Globus pallidus (tissue), 1 donor: ENCODE data around the gene THADA.
"Not testable (repeated sequence)": the region's sequence is repeated elsewhere in the genome, so short reads cannot be mapped to it uniquely, and the experiment has no call there.

Source experiments
- DNase-seq: peaks from one replicate; pipeline ENCODE4 v3.0.0-alpha.2; 2015; ENCODE audit warnings: low spot score

Gene THADA

GRCh38 chr2:43605079-43605655, 9.3 kb upstream of the THADA start:
- peak; percentile 24 for DNase-seq

DNA sequence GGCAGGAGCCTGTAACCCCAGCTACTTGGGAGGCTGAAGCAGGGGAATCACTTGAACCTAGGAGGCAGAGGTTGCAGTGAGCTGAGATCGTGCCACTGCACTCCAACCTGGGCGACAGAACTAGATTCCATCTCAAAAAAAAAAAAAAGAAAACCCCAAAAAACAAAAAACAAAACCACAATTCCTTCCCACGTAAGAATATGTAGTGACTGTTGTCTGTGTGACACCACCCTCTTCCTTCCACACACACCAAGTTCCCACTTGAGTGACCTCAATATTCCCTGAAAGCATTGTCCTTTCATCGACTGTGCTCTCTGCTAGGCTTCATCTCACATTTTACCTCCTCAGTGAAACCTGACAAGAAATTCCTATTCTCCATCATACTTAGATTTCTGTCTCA, 8.8 kb upstream of the THADA start:
- DNase-seq = no peak

- DNase-seq = not testable (repeated sequence)
Observed at GRCh38 chr2:43600596-43600995, 4.8 kb upstream of the THADA start.

- DNase-seq = no peak
Observed at GRCh38 chr2:43594875-43595274, 963 bp downstream of the THADA start.

DNA sequence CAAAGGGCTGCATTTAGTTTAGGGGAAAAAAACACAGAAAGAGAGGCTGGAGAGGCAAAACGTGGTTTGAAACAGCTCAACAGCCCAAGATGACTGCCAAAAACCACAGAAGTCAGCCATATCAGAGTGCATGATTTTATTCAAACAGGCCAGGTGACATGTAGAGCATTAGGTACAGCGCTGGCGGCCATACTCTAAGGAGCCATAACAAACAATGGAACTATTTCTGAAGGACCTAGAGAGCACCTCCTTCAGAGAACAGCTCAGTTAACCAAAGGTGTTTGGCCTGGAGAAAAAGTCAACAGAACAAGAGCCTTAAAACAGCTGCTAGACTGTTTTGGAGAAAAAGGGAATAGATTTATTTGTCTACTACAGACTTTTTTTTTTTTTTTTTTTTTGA, 2.6 kb downstream of the THADA start:
- no peak for DNase-seq

DNA sequence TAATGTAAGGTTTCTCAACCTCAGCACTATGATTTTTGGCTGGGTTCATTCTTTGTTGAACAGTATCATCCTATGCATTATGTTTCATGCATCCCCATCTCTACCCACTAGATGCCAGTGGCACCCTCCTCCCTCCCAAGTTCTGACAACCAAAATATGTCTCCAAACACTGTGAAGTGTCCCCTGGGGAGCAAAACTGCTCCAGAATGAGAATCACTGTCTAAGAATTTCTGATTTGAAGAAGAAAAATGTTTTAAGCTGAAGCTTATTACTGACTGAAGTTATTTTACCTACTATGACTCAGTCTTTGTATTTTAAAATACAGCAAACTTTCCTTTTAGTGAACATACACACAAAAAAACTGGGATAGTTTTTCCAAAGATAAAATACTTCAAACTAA, 3.4 kb downstream of the THADA start:
- DNase-seq = no peak

DNA sequence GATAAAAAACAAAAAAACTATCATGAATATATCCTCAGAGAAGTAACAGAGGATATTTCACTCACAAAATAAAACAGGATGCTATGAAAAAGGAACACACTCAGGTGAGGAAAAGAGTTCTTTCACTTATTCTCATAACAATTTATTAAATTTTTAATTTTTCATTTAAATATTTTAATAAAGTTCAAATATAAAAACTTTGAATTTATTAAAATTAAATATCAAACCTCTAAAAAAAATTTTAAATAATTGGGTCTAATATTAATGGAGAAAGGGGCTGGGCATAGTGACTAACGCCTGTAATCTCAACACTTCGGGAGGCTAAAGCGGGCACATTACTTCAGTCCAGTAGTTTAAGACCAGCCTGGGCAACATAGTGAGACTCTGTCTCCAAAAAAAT, 10.1 kb downstream of the THADA start:
- no peak for DNase-seq

GRCh38 chr2:43579275-43579981, 16.4 kb downstream of the THADA start:
- no peak for DNase-seq

DNA sequence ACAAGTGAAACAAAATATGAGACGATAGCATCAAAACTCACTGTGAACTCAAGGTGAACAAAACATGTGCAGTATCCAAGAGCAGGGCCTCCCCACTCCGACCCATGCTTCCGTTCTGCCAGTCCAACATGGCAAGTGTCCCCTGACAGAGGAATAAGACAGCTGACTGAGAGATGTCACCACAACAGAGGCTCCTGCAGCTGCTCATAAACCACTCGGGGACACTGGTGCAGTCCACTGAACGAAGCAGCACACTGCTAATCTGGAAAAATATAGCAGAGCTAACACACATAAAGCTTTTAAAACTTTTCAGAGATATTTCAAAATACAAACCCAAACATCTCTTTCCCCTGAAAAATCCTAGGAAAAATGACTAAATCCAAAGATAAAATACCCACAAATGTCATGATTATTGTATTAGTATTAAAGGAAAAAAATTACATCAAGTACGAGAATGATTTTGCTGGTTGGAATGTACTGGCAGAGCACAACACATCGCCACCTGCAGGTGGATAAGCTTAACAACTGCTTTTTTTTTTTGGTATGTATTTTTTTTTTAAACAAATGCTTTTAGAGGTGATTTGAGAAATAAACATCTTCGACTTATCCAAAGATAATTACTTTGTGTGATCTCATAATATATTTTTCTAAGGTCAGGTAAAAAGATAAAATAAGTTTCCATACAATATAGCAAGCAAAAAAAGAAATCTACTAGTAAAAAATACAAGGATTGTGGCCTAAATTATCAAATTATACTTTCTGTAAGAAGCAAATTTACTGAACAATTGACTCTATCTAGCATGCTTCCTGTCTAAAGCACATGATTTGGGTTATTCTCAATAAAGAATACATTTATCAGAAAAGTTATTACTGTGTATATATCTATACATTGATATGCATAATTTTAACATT, 18.6 kb downstream of the THADA start:
- peak; percentile 37 for DNase-seq

GRCh38 chr2:43572244-43572643, 23.6 kb downstream of the THADA start:
- no peak for DNase-seq

GRCh38 chr2:43569921-43570320, 25.9 kb downstream of the THADA start:
- no peak for DNase-seq

- DNase-seq = no peak
Observed at GRCh38 chr2:43568228-43568627, 27.6 kb downstream of the THADA start.

GRCh38 chr2:43566461-43566729, 29.4 kb downstream of the THADA start:
- DNase-seq = no peak

GRCh38 chr2:43563679-43564078, 32.2 kb downstream of the THADA start:
- DNase-seq = no peak

DNA sequence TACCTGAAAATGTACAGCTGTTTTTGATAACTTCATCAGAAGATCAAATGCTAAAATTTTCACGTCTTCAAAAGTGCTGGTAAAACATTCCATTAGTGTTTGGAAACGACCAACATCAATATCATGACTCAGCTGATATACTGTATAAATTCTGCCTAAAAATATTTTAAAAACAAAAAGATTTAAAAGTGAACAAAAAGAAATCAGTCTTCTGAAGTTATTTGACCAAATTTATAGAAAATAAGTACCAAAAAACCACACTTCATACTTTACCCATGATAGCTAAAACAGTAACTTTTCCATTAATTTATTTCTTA, 35.6 kb downstream of the THADA start:
- no peak for DNase-seq

DNA sequence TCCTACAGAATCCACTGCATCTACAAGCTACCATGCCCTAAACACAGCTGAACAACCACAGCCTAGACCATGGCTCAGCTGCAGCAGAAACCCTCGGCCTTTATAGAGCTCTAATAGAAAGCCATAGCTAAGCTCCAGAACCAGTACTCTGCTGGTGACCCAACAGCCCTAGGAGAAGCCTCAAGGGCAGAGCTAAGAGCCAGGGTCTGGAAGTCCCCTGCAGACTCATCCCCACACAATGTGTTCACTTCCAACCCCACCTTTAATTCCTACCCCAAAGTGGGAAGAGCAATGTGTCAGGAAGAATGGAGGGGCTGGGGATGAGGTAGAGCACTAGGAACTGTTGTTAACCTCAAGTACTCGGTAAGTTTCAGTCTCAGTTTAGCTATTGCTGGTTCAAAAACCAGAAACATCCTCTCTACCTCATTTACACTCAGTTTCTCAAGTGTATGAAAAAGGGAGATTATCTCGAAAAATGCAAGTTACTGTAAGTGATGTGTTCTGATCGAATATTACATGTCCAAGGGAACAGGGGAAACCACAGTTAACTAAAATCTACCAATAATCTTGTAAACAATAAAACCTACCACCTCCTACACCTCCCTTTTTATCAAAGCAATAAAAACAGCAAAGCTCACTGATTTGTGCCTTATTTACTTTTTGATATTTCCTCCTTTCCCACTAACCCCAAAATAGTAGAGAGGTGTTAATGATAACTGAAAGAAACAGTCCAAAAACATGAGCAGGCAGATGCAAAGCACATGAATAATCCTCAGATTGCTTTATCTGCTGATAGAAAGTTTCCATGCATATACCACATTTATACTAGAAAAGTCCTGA, 36.2 kb downstream of the THADA start:
- no peak for DNase-seq

DNA sequence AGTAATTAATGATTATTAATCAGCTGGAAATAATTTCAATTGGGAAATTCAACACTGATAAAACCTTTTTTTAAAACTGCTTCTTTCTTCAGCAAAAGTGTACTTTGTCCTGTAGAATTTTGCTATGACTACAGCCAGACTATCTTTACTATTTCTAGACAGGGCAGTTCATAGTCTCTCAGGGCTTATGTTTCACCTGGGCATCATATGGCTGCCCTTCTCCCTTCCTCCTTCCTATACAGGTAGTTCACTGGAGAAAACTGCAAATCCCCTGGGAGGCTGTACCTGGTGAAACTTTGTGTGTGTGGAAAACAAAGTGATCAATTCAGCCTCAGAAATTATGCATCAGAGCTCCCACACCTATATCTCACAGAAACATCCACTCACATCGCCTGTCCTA, 38.6 kb downstream of the THADA start:
- DNase-seq = no peak

GRCh38 chr2:43556256-43556655, 39.6 kb downstream of the THADA start:
- no peak for DNase-seq

DNA sequence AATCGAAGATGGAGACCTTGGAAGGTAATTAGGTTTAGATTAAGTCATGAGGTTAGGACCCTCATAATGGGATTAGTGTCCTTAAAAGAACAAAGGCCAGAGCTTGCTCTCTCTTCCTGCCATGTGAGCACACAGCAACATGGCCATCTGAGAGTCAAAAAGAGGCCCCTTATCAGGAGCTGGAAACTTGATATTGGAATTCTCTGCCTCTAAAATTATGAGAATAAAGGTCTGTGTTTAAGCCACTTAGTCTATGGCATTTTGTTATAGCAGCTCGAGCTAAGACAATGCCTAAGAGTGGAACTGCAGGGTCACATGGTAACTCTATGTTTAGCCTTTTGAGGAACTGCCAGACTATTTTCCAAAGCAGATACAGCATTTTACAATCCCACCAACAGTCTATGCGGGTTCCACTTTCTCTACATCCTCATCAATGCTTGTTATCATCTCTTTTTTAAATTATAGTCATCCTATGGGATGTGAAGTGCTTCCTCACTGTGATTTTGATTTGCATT, 42.4 kb downstream of the THADA start:
- peak; percentile 40 for DNase-seq

GRCh38 chr2:43551990-43552389, 43.8 kb downstream of the THADA start:
- DNase-seq = no peak

DNA sequence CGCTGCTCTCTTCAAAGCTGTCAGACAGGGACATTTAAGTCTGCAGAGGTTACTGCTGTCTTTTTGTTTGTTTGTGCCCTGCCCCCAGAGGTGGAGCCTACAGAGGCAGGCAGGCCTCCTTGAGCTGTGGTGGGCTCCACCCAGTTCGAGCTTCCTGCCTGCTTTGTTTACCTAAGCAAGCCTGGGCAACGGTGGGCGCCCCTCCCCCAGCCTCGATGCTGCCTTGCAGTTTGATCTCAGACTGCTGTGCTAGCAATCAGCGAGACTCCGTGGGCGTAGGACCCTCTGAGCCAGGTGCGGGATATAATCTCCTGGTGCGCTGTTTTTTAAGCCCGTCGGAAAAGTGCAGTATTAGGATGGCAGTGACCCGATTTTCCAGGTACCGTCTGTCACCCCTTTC, 47.5 kb downstream of the THADA start:
- not testable (repeated sequence) for DNase-seq

DNA sequence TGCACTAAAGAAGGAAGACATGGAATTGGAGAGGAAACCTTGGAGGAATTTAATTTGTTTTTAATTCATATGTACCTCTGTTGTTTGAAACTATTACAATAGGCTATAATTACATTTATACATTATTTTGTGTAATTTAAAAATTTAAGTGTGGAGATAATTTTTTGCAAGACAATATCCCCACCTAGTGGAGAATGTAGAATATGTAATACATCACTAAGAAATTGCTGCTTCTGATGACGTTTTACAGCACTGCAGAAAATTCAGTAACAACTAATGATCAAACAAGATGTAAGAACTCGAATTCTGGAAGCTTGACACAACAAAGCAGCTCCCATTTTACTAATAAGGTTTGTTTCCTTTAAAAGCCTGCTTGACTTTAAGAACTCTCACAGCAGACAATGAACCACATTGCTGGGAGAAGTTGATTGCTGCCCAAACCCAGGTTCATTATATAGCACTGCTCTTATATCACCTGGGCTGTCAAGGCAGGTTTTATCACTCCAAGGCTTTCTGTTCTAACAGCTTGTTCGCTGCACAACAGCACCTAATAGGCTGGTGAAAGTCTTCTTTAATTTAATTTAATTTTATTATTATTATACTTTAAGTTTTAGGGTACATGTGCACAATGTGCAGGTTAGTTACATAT, 53.4 kb downstream of the THADA start:
- DNase-seq = no peak
